ENCODE results near the gene RNMT.
"Not testable (repeated sequence)": the region's sequence is repeated elsewhere in the genome, so short reads cannot be mapped to it uniquely, and the experiment has no call there.

The RNMT gene

GRCh38 chr18:13726232-13726971 lies at the start of gene RNMT, which contains the start of gene FAM210A:
TSS of gene RNMT (plus strand) at chr18:13726673. CDS start at chr18:13731518, 4,845 bp downstream.
TSS of gene FAM210A (minus strand) at chr18:13726558. CDS start at chr18:13682077, 44,481 bp downstream.
- peak; percentile 89 for DNase-seq

DNA sequence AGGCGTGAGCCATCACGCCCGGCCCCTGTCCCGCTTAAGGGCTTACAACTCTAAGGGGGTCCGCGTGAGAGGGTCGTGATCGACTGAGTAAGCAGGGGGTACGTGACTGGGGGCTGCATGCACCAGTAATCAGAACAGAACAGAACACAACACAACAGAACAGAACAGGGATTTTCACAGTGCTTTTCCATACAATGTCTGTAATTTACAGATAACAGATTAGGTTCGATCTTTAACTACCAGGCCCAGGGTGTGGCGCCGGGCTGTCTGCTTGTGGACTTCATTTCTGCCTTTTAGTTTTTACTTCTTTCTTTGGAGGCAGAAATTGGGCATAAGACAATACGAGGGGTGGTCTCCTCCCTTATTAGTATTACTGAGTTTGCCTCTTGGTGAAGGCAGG lies 49.1 kb upstream of the RNMT start:
- not testable (repeated sequence) for DNase-seq

- DNase-seq: no peak
Measured at GRCh38 chr18:13680612-13681011, 45.9 kb upstream of the RNMT start.

GRCh38 chr18:13681701-13682100 lies 44.8 kb upstream of the RNMT start:
- DNase-seq: no peak

GRCh38 chr18:13684546-13684945 lies 41.9 kb upstream of the RNMT start:
- no peak for DNase-seq

GRCh38 chr18:13688191-13689136 lies 38.0 kb upstream of the RNMT start:
- DNase-seq: no peak

GRCh38 chr18:13690060-13690459 lies 36.4 kb upstream of the RNMT start:
- DNase-seq: not testable (repeated sequence)

GRCh38 chr18:13695337-13695736 lies 31.1 kb upstream of the RNMT start:
- not testable (repeated sequence) for DNase-seq

DNA sequence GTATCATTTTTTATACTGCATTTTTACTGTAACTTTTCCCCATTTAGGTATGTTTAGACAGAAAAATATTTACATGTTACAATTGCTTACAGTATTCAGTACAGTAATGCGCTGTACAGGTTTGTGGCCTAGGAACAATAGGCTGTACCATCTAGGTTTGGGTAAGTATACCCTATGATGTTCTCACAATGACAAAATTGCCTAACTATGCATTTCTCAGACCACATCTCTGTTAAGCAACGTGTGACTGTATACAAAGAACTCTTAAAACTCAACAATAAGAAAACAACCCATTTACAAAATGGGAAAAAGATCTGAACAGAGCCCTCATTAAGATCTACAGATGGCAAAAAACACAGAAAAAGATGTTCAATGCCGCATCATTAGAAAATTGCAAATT lies 29.5 kb upstream of the RNMT start:
- DNase-seq: no peak

DNA sequence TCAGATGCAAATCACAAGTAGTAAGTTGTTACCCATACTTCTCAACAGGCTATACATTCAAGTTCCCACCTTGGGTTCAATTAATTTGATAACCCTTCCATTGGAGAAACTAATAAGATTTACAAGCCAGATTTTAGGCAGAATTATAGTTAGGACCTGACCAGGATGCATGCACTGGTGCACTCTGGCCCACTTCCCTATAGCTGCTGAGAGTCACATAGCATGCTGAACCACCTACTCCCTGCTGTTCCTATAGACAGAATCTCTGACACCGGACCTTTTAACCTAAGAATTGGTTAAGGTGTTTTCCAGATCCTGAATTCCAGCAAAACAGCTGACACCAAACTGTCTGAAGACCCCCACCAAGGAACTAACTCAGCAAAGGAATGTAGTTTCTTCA lies 26.3 kb upstream of the RNMT start:
- DNase-seq: no peak

- no peak for DNase-seq
Measured at GRCh38 chr18:13703899-13704298, 22.6 kb upstream of the RNMT start.

DNA sequence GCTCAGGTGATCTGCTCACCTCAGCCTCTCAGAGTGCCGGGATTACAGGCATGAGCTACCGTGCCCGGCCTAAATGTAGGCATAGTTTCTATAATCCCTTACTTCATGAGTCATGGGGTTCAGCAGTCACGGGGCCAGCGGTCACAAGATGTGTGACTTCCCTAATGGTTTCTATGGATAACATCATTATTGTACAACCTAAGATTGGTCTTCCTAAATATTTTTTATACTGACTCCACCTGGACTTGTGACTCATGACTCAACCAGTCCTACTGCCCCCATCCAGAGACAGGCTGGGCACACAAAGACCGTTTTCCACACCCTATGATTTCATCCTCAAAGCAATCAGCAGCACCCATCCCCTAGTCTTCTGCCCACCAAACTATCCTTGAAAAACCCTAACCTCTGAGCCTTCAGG lies 16.1 kb upstream of the RNMT start:
- DNase-seq: no peak

GRCh38 chr18:13712400-13713131 lies 13.9 kb upstream of the RNMT start:
- DNase-seq: no peak

- DNase-seq: no peak
Measured at GRCh38 chr18:13713455-13714055, 12.9 kb upstream of the RNMT start.

GRCh38 chr18:13715330-13715729 lies 11.1 kb upstream of the RNMT start:
- no peak for DNase-seq

- DNase-seq: no peak
Measured at GRCh38 chr18:13716916-13717315, 9.6 kb upstream of the RNMT start.

DNA sequence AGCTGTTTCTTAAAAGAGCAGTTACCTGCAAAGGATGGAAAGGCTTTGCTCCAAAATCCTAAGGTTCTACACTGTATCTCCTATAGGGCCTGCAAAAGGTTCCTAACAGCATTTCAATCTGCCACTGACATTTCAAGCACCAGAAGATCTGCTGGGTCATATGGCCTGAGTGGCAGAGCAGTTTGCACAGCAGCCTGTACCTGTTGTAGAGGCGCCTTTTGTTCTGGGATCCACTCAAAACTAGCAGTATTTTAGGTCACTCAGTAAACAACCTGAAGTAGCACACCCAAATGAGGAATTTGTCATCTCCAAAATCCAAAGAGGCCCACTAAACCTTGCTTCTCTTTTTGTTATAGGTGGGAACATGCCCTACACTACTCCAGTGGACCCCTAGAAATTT lies 6.3 kb upstream of the RNMT start:
- DNase-seq: no peak

- DNase-seq: no peak
Measured at GRCh38 chr18:13720847-13721246, 5.6 kb upstream of the RNMT start.

DNA sequence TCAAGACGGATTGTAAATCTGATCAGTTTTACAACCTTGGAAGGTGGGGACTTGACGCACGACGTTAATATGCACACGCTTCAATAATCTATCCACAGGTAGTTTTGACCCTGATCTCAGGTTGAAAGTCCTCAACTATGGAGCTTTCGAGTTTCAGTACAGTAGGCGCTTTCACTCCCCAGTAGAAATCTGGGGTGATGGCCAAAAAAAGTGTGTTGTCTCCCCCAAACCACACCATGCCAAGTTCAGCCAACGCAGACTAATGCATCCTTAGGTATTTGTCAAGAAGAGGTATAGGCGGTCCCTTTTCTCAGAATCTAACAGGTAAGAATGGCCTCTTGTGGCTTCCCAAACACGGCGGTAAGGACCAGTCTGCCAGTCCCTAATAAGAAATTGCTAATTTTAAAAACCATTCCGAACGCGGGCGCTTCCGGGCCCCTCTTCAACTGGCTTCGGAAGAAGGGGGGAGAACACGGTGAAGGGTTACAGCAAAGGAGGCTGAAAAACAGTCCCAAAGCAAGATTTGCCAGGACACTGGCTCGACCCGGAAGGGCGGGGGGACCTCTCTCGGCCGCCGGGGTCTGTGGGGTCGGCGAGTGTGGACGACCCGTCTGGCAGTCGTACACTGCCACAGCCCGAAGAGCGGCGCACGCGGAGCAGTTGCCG lies 774 bp upstream of the RNMT start:
- DNase-seq: no peak

GRCh38 chr18:13726972-13727331 lies 479 bp downstream of the RNMT start:
- DNase-seq: no peak

- no peak for DNase-seq
Measured at GRCh38 chr18:13730481-13730880, 4.0 kb downstream of the RNMT start.

GRCh38 chr18:13735681-13736080 lies 9.2 kb downstream of the RNMT start:
- DNase-seq: no peak

All from activated effector memory CD4-positive, alpha-beta T cell treated with Interleukin-2 at 50 U/mL for 16 hours (primary cell).